Neural cell (in vitro differentiated cells): ENCODE data around the gene CELSR3. TPM values are rescaled to one million over a fixed set of nuclear protein-coding genes. Genes with fewer than 3 reads are reported as not detected.

Experiments
- H2AFZ ChIP-seq: fragments of 200-600, 300-800 bp; sonication (generic), shearing (Covaris generic); 2 replicates; pipeline ENCODE4 v1.6.0; 2014; ENCODE audit warnings: low read depth, mild to moderate bottlenecking, antibody characterized with exemption, low read length, moderate library complexity
- H3F3A ChIP-seq: fragments of 200-600 bp; shearing (Covaris generic); 2 replicates; pipeline ENCODE4 v1.6.1; 2016; ENCODE audit warnings: mild to moderate bottlenecking, moderate library complexity, mixed read lengths, antibody characterized with exemption, low read length; ENCODE audit not compliant: insufficient read depth, poor library complexity, severe bottlenecking
- H3K27ac ChIP-seq: fragments of 200-600, 300-800 bp; sonication (generic), shearing (Covaris generic); 2 replicates; pipeline ENCODE4 v1.5.1; 2014; ENCODE audit warnings: mild to moderate bottlenecking, low read length, moderate library complexity
- H3K27me3 ChIP-seq: fragments of 300-800, 200-600 bp; sonication (generic), shearing (Covaris generic); 2 replicates; pipeline ENCODE4 v1.6.0; 2014; ENCODE audit warnings: mild to moderate bottlenecking, low read depth, low read length, moderate library complexity; ENCODE audit not compliant: insufficient read depth
- H3K36me3 ChIP-seq: fragments of 300-800, 200-600 bp; sonication (generic), shearing (Covaris generic); 2 replicates; pipeline ENCODE4 v1.5.1; 2014; ENCODE audit warnings: mild to moderate bottlenecking, antibody characterized with exemption, low read length, moderate library complexity; ENCODE audit not compliant: insufficient read depth
- H3K4me2 ChIP-seq: fragments of 300-800, 200-600 bp; sonication (generic), shearing (Covaris generic); 2 replicates; pipeline ENCODE4 v1.6.0; 2014; ENCODE audit warnings: mild to moderate bottlenecking, low read length
- H3K4me3 ChIP-seq: fragments of 300-800, 200-600 bp; sonication (generic), shearing (Covaris generic); 2 replicates; pipeline ENCODE4 v1.5.1; 2014; ENCODE audit warnings: mild to moderate bottlenecking, low read length, moderate library complexity
- H3K79me2 ChIP-seq: fragments of 200-600 bp; shearing (Covaris generic); replicated peaks from 2 replicates; pipeline ENCODE4 v1.6.0; 2014; ENCODE audit warnings: mild to moderate bottlenecking, low read length, moderate library complexity; ENCODE audit not compliant: insufficient read depth
- H3K9ac ChIP-seq: fragments of 300-800, 200-600 bp; sonication (generic), shearing (Covaris generic); 2 replicates; pipeline ENCODE4 v1.6.1; 2016; ENCODE audit warnings: mild to moderate bottlenecking, low read length, mixed read lengths
- H3K9me2 ChIP-seq: fragments of 200-600 bp; shearing (Covaris generic); 2 replicates; pipeline ENCODE4 v1.6.1; 2016; ENCODE audit warnings: mild to moderate bottlenecking, low read length, mixed read lengths; ENCODE audit not compliant: insufficient read depth
- H3K9me3 ChIP-seq: fragments of 200-600, 300-800 bp; sonication (generic), shearing (Covaris generic); 2 replicates; pipeline ENCODE4 v1.6.1; 2016; ENCODE audit warnings: mild to moderate bottlenecking, mixed run types, low read length, moderate library complexity, mixed read lengths
- H4K20me1 ChIP-seq: fragments of 200-600 bp; shearing (Covaris generic); 2 replicates; pipeline ENCODE4 v1.6.1; 2016; ENCODE audit warnings: mild to moderate bottlenecking, mixed run types; ENCODE audit not compliant: insufficient read depth
- CTCF ChIP-seq: fragments of 450-650 bp; IDR thresholded peaks from 2 replicates; pipeline ENCODE4 v1.5.1; 2014; ENCODE audit warnings: antibody characterized with exemption, mild to moderate bottlenecking, moderate library complexity; ENCODE audit not compliant: poor library complexity, severe bottlenecking
- EP300 ChIP-seq: fragments of 450-650 bp; conservative IDR thresholded peaks from 2 replicates; pipeline ENCODE4 v1.6.1; 2014; ENCODE audit warnings: antibody characterized with exemption, mild to moderate bottlenecking, moderate library complexity; ENCODE audit not compliant: poor library complexity, severe bottlenecking
- EZH2 ChIP-seq: fragments of 200-600, 300-800 bp; shearing (Covaris generic), sonication (generic); IDR thresholded peaks from 2 replicates; pipeline ENCODE4 v1.6.1; 2014; ENCODE audit warnings: antibody characterized with exemption, low read length, borderline replicate concordance, mild to moderate bottlenecking; ENCODE audit not compliant: insufficient read depth, poor library complexity, severe bottlenecking
- MXI1 ChIP-seq: fragments of 450-650 bp; conservative IDR thresholded peaks from 2 replicates; pipeline ENCODE4 v1.6.1; 2014; ENCODE audit warnings: antibody characterized with exemption, mild to moderate bottlenecking; ENCODE audit not compliant: poor library complexity, severe bottlenecking
- POLR2AphosphoS5 ChIP-seq: IDR thresholded peaks from 2 replicates; pipeline ENCODE4 v1.6.1; 2012
- RAD21 ChIP-seq: fragments of 450-650 bp; conservative IDR thresholded peaks from 2 replicates; pipeline ENCODE4 v1.6.1; 2014; ENCODE audit warnings: antibody characterized with exemption, mild to moderate bottlenecking, moderate library complexity
- REST ChIP-seq: IDR thresholded peaks from 2 replicates; pipeline ENCODE4 v1.6.1; 2012; ENCODE audit warnings: borderline replicate concordance
- SMC3 ChIP-seq: fragments of 450-650 bp; conservative IDR thresholded peaks from 2 replicates; pipeline ENCODE4 v1.6.1; 2014; ENCODE audit warnings: antibody characterized with exemption, mild to moderate bottlenecking, moderate library complexity; ENCODE audit not compliant: poor library complexity
- TAF1 ChIP-seq: IDR thresholded peaks from 2 replicates; pipeline ENCODE4 v1.6.1; 2012; ENCODE audit warnings: low read depth
- polyA plus RNA-seq: library from polyadenylated mRNA; depleted of rRNA; stranded (reverse); fragments of >200 nt; gene quantifications from 2 replicates; pipeline ENCODE4 v1.2.3, GENCODE V29; 2014

Gene CELSR3
- polyA plus RNA-seq, 1 donor from 2014 or later, result 54.9 TPM

- Histone ChIP-seq H3K27me3 (no peaks in the 10 kb centered on the region), H3K9me3 (no peaks in the 10 kb centered on the region), H3F3A (no peaks in the 10 kb centered on the region), H3K4me3 (no peak overlapping the region), H3K27ac (no peak overlapping the region), H3K4me2 (no peak overlapping the region), H3K9me2 (no peaks in the 10 kb centered on the region), H3K79me2 (no peaks in the 10 kb centered on the region), H3K36me3 (no peaks in the 10 kb centered on the region), H3K9ac (no peak overlapping the region), H2AFZ (no peak overlapping the region), H4K20me1 (no peaks in the 10 kb centered on the region)
- no peak for TF ChIP-seq RAD21
Observed at GRCh38 chr3:48593337-48593736, 69.3 kb downstream of the CELSR3 start.

DNA sequence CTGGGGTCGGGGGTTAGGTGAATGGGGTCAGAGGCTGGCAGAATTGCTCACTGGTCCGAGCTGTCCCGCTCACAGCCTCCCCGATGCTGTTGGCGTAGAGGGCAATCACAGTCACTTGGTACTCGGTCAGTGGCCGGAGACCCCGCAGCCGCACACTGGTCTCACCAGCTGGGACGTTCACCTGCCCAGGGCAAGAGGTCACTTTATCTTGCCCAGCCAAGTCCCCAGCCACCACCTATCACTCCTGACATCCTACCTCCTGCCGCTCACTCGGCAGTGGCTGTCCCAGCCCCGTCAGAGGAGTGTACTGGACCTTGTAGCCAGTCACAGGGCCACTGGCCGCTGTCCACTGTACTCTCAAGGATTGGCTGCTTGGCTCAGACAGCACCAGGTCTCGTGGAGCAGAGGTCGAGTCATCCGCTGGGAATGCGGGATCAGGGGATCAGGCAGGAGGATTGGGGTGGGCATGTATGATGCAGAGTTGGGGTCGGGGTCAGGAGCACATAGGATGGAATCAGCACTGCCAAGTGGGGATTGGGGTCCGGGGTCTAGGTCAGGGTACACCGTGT is 70.1 kb downstream of the CELSR3 start:
- no peaks in the 10 kb centered on the region for H4K20me1 ChIP-seq
- H3K9ac ChIP-seq, result no peak overlapping the region
- no peak for TF ChIP-seq EP300
- no peak for TF ChIP-seq EZH2
- no peak for TF ChIP-seq TAF1
- no peak for TF ChIP-seq REST
- no peak for TF ChIP-seq MXI1
- TF ChIP-seq CTCF, result no peak
- H3K79me2 ChIP-seq, result no peaks in the 10 kb centered on the region
- H3K9me2 ChIP-seq, result no peaks in the 10 kb centered on the region
- no peak overlapping the region for H3K4me2 ChIP-seq
- H3K4me3 ChIP-seq, result no peak overlapping the region
- no peak overlapping the region for H2AFZ ChIP-seq
- no peak overlapping the region for H3K27ac ChIP-seq
- no peaks in the 10 kb centered on the region for H3K36me3 ChIP-seq
- no peaks in the 10 kb centered on the region for H3K9me3 ChIP-seq
- H3F3A ChIP-seq, result no peaks in the 10 kb centered on the region
- no peaks in the 10 kb centered on the region for H3K27me3 ChIP-seq

DNA sequence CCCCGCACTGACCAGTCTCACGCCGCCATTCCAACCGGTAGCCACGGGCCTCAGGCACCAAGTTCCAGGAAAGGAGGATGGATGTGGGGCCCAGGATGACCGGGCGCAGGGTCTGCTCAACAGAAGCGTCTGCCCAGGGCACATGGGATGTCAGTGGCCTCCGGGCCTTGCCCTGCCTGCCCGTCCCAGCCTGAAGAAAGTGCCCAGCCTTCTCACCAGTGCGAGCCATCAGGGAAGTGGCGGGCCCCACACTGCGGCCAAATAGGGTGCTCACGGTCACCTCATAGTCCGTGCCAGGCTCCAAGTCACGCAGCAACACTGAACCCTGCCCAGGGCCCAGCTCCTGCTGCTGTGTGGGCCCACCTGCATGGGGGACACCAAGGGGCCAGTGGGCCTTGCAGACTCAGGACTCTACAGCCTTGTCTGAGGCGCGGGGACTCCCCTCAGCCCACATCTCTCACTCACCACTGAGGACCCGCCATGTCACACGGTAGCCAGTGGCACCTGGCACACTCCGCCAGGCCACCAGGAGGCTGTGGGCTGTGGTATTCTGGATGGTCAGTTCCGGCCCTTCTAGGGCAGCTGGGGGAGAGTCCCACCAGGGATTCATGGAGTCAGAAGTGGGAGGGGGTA is 70.7 kb downstream of the CELSR3 start:
- Histone ChIP-seq H4K20me1 (no peaks in the 10 kb centered on the region), H3K27me3 (no peaks in the 10 kb centered on the region), H2AFZ (no peak overlapping the region), H3K9me2 (no peaks in the 10 kb centered on the region), H3K27ac (no peak overlapping the region), H3K9me3 (no peaks in the 10 kb centered on the region), H3K4me2 (no peak overlapping the region), H3K9ac (no peak overlapping the region), H3K4me3 (no peak overlapping the region), H3F3A (no peaks in the 10 kb centered on the region), H3K36me3 (no peaks in the 10 kb centered on the region), H3K79me2 (no peaks in the 10 kb centered on the region)
- TF ChIP-seq POLR2AphosphoS5, result no peak
- TF ChIP-seq MXI1, result no peak
- TF ChIP-seq SMC3, result no peak
- no peak for TF ChIP-seq RAD21
- TF ChIP-seq EZH2, result no peak
- TF ChIP-seq REST, result no peak
- TF ChIP-seq EP300, result no peak
- no peak for TF ChIP-seq TAF1
- no peak for TF ChIP-seq CTCF
